ENCODE measurements around the gene CXADR.
"Not testable (repeated sequence)": the region's sequence is repeated elsewhere in the genome, so short reads cannot be mapped to it uniquely, and the experiment has no call there.

Gene CXADR

GRCh38 chr21:17512253-17513213 is at the start of gene CXADR:
Gene CXADR (plus strand): TSS chr21:17513043. CDS start chr21:17513130, 87 bp downstream.
- DNase-seq, result peak; percentile 70 to 73

- no peak for DNase-seq
Measured at GRCh38 chr21:17466166-17466565, 46.7 kb upstream of the CXADR start.

- DNase-seq, result no peak
Measured at GRCh38 chr21:17467392-17467791, 45.5 kb upstream of the CXADR start.

GRCh38 chr21:17467829-17468228 is 45.0 kb upstream of the CXADR start:
- no peak for DNase-seq

GRCh38 chr21:17468698-17469097 is 44.1 kb upstream of the CXADR start:
- no peak for DNase-seq

GRCh38 chr21:17469727-17470126 is 43.1 kb upstream of the CXADR start:
- DNase-seq, result no peak

GRCh38 chr21:17472182-17472581 is 40.7 kb upstream of the CXADR start:
- DNase-seq, result no peak

- DNase-seq, result no peak
Measured at GRCh38 chr21:17472592-17473271, 40.1 kb upstream of the CXADR start.

- DNase-seq, result no peak
Measured at GRCh38 chr21:17476006-17476405, 36.8 kb upstream of the CXADR start.

GRCh38 chr21:17478156-17478555 is 34.7 kb upstream of the CXADR start:
- not testable (repeated sequence) for DNase-seq

- DNase-seq, result no peak
Measured at GRCh38 chr21:17479606-17480005, 33.2 kb upstream of the CXADR start.

GRCh38 chr21:17482928-17483327 is 29.9 kb upstream of the CXADR start:
- DNase-seq, result no peak

- no peak for DNase-seq
Measured at GRCh38 chr21:17488620-17489019, 24.2 kb upstream of the CXADR start.

- DNase-seq, result not testable (repeated sequence)
Measured at GRCh38 chr21:17489565-17489964, 23.3 kb upstream of the CXADR start.

- DNase-seq, result no peak
Measured at GRCh38 chr21:17491716-17492414, 21.0 kb upstream of the CXADR start.

GRCh38 chr21:17492415-17493168 is 20.3 kb upstream of the CXADR start:
- DNase-seq, result no peak

GRCh38 chr21:17494051-17494450 is 18.8 kb upstream of the CXADR start:
- no peak for DNase-seq

GRCh38 chr21:17495680-17496079 is 17.2 kb upstream of the CXADR start:
- DNase-seq, result no peak

- no peak for DNase-seq
Measured at GRCh38 chr21:17497316-17497715, 15.5 kb upstream of the CXADR start.

- DNase-seq, result no peak
Measured at GRCh38 chr21:17498586-17498985, 14.3 kb upstream of the CXADR start.

GRCh38 chr21:17501107-17502006 is 11.5 kb upstream of the CXADR start:
- no peak for DNase-seq
